HepG2 (cell line): Measurements from ENCODE around the gene LIF. TPM values are rescaled to one million over a fixed set of nuclear protein-coding genes. Genes with fewer than 3 reads are reported as not detected.

Experiments used
- GLMP ChIP-seq: sonication (generic); formaldehyde crosslinking; IDR thresholded peaks from 2 replicates; pipeline ENCODE4 v1.9.0; 2021; ENCODE audit warnings: missing genetic modification reagents, mild to moderate bottlenecking, borderline replicate concordance
- HNF4G ChIP-seq, 2 experiments: sonication (generic) in 1 of 2; formaldehyde crosslinking in 1 of 2; IDR thresholded peaks; 2 replicates each; pipeline versions ENCODE4 v1.4.0 to v1.6.1; 2011 to 2020; ENCODE audit warnings: borderline replicate concordance in 2 of 2, low read depth in 2 of 2, mild to moderate bottlenecking in 2 of 2, low read length in 1 of 2, missing genetic modification reagents in 1 of 2, moderate library complexity in 1 of 2
- KIAA2018 ChIP-seq: sonication (generic); formaldehyde crosslinking; IDR thresholded peaks from 2 replicates; pipeline ENCODE4 v1.5.0; 2020; ENCODE audit warnings: mild to moderate bottlenecking, missing genetic modification reagents, borderline replicate concordance
- MNT ChIP-seq: fragments of 450-650 bp; IDR thresholded peaks from 2 replicates; pipeline ENCODE4 v1.6.1; 2016
- NFIB ChIP-seq: sonication (generic); formaldehyde crosslinking; IDR thresholded peaks from 2 replicates; pipeline ENCODE4 v1.9.0; 2021; ENCODE audit warnings: missing genetic modification reagents, mild to moderate bottlenecking, borderline replicate concordance
- NR3C1 ChIP-seq: sonication (generic); formaldehyde crosslinking; IDR thresholded peaks from 2 replicates; pipeline ENCODE4 v1.4.0; 2020; ENCODE audit warnings: missing genetic modification reagents
- PLSCR1 ChIP-seq: sonication (generic); formaldehyde crosslinking; IDR thresholded peaks from 2 replicates; pipeline ENCODE4 v1.5.0; 2020; ENCODE audit warnings: missing genetic modification reagents, mild to moderate bottlenecking, borderline replicate concordance
- RFX5 ChIP-seq: IDR thresholded peaks from 2 replicates; pipeline ENCODE4 v1.6.1; 2011; ENCODE audit warnings: low read depth, low read length, improper control_type of control experiment
- SNAPC4 ChIP-seq: sonication (generic); formaldehyde crosslinking; IDR thresholded peaks from 2 replicates; pipeline ENCODE4 v1.4.0; 2020; ENCODE audit warnings: mild to moderate bottlenecking, missing genetic modification reagents
- THAP11 ChIP-seq: IDR thresholded peaks from 2 replicates; pipeline ENCODE4 v1.6.1; 2016; ENCODE audit warnings: missing biosample characterization, missing genetic modification reagents
- ZNF761 ChIP-seq: sonication (generic); formaldehyde crosslinking; conservative IDR thresholded peaks from 2 replicates; pipeline ENCODE4 v1.4.0; 2020; ENCODE audit warnings: mild to moderate bottlenecking, missing genetic modification reagents
- polyA plus RNA-seq, 8 experiments: library from polyadenylated mRNA; depleted of rRNA in 3 of 8; stranded (reverse) in 7 of 8; unstranded in 1 of 8; fragments of >200 nt; fragmentation: Illumina TruSeq in 4 of 8; extraction: Trizol in 4 of 8; gene quantifications; 2 replicates each; pipeline versions ENCODE4 v1.2.1 to v1.2.3, GENCODE V29; 2011 to 2016; ENCODE audit warnings: low read depth in 4 of 8, missing spikeins in 1 of 8, mixed read lengths in 1 of 8; ENCODE audit not compliant: insufficient read depth in 1 of 8
- total RNA-seq, 5 experiments: library from RNA; depleted of rRNA; stranded (reverse); fragments of >200 nt; fragmentation: Illumina TruSeq; extraction: Trizol; gene quantifications; 2 replicates each; pipeline ENCODE4 v1.2.3, GENCODE V29; 2016; ENCODE audit warnings: low read depth in 1 of 5

The LIF gene
- total and polyA plus RNA-seq, 2 of the 13 experiments (the other 11 are each of a cell fraction or from before 2014, with no cell fraction given), result 3.6 to 8.5 TPM

GRCh38 chr22:30212363-30212995 is 34.1 kb downstream of the LIF start (continued):
- TF ChIP-seq KIAA2018 (CRISPR knock-in tag) (no peak), SNAPC4 (CRISPR knock-in tag) (no peak), RFX5 (no peak), PLSCR1 (CRISPR knock-in tag) (no peak), GLMP (CRISPR knock-in tag) (no peak), HNF4G (IDR thresholded peaks at IDR 0.05; ENCODE audit: borderline replicate concordance, low read depth, low read length) (peak; percentile 25; the same call in 1 of the 2 replicates), HNF4G (CRISPR knock-in tag; IDR thresholded peaks at IDR 0.05; ENCODE audit: borderline replicate concordance, low read depth) (no peak), MNT (no peak), NR3C1 (no peak), THAP11 (CRISPR knock-in tag) (peak; percentile 61), NFIB (CRISPR knock-in tag) (no peak), ZNF761 (CRISPR knock-in tag) (no peak)
